ENCODE data around the gene PRELID1.

- TF ChIP-seq RAD21 (IDR thresholded peaks at IDR 0.05; ENCODE audit: insufficient read depth, low read depth, low read length) (no peak), MEF2A (IDR thresholded peaks at IDR 0.05; ENCODE audit: insufficient read depth, low read depth, low read length) (no peak), EZH2 (IDR thresholded peaks at IDR 0.05; ENCODE audit: borderline replicate concordance, control insufficient read depth, low read depth, low read length) (no peak), POLR2A (IDR thresholded peaks at IDR 0.05; ENCODE audit: low read depth, low read length) (no peak), ZNF687 (IDR thresholded peaks at IDR 0.05) (no peak), CTCF (IDR thresholded peaks at IDR 0.05 in 2 of 3, conservative IDR thresholded peaks at IDR 0.05 in 1 of 3; ENCODE audit: control insufficient read depth in 2 of 3, extremely low read depth in 1 of 3, insufficient read depth in 1 of 3, low read depth in 3 of 3, low read length in 3 of 3) (no peak), SRF (IDR thresholded peaks at IDR 0.05; ENCODE audit: low read depth in 2 of 2, low read length in 2 of 2) (no peak), ATF3 (IDR thresholded peaks at IDR 0.05; ENCODE audit: borderline replicate concordance, extremely low read depth, low read depth, low read length) (no peak), IRF3 (IDR thresholded peaks at IDR 0.05) (no peak), NRF1 (conservative IDR thresholded peaks at IDR 0.05; ENCODE audit: low read depth, low read length) (no peak), CEBPB (IDR thresholded peaks at IDR 0.05; ENCODE audit: borderline replicate concordance in 1 of 2, low read depth in 2 of 2, low read length in 2 of 2) (no peak), ZNF217 (IDR thresholded peaks at IDR 0.05) (no peak), ZZZ3 (IDR thresholded peaks at IDR 0.05; ENCODE audit: control insufficient read depth, insufficient read length, low read depth) (no peak)
Measured at GRCh38 chr5:177293819-177294581, 9.6 kb upstream of the PRELID1 start.
